ENCODE measurements around the gene EOGT.

GRCh38 chr3:69013253-69014021 lies at the start of gene EOGT:
- TF ChIP-seq ZNF274 (IDR thresholded peaks at IDR 0.05; ENCODE audit: low read depth, low read length) (no peak), YY1 (IDR thresholded peaks at IDR 0.05; ENCODE audit: insufficient read depth, insufficient read length) (no peak), SUZ12 (IDR thresholded peaks at IDR 0.05; ENCODE audit: extremely low read depth, insufficient read depth, insufficient read length) (no peak)

All from NT2/D1 (cell line).